Thymus (tissue), 11 donors: ENCODE results near the gene B3GNT9. TPM values are rescaled to one million over a fixed set of nuclear protein-coding genes. Genes with fewer than 3 reads are reported as not detected.

Experiments
- DNase-seq, 9 donors: peaks; one replicate each; pipeline ENCODE4 v3.0.0-alpha.2; 2013; ENCODE audit warnings: low spot score in 9 of 9, low read depth in 6 of 9, missing footprints in 1 of 9
- H3K27ac ChIP-seq, 2 donors: one replicate each; pipeline ENCODE4 v1.5.1; 2013; ENCODE audit warnings: control low read depth in 1 of 2, low read depth in 1 of 2, low read length in 1 of 2, mild to moderate bottlenecking in 1 of 2, moderate library complexity in 1 of 2
- H3K27me3 ChIP-seq, 2 donors: one replicate each; pipeline ENCODE4 v1.5.1; 2013; ENCODE audit warnings: low read length in 1 of 2; ENCODE audit not compliant: control insufficient read depth in 2 of 2, insufficient read depth in 1 of 2
- H3K36me3 ChIP-seq, 2 donors: one replicate each; pipeline ENCODE4 v1.5.1; 2013; ENCODE audit warnings: low read length in 1 of 2, mild to moderate bottlenecking in 1 of 2, moderate library complexity in 1 of 2; ENCODE audit not compliant: control insufficient read depth in 2 of 2, insufficient read depth in 2 of 2
- H3K4me1 ChIP-seq, 2 donors: one replicate each; pipeline ENCODE4 v1.5.1; 2013; ENCODE audit warnings: low read length in 2 of 2; ENCODE audit not compliant: control insufficient read depth in 2 of 2, insufficient read depth in 2 of 2
- H3K4me3 ChIP-seq, 2 donors: one replicate each; pipeline ENCODE4 v1.5.1; 2013; ENCODE audit warnings: low read length in 2 of 2, control low read depth in 1 of 2, mild to moderate bottlenecking in 1 of 2
- H3K9me3 ChIP-seq, 2 donors: one replicate each; pipeline ENCODE4 v1.5.1; 2013; ENCODE audit warnings: low read length in 1 of 2, mild to moderate bottlenecking in 1 of 2; ENCODE audit not compliant: control insufficient read depth in 2 of 2, insufficient read depth in 1 of 2
- WGBS: extraction: QIAGEN DNeasy Blood & Tissue Kit; methylation state at CpG from one replicate; pipeline ENCODE4 v1.1.7; 2013; 5-methylcytosine and 5-hydroxymethylcytosine counted together
- polyA plus RNA-seq: library from polyadenylated mRNA; stranded (reverse); fragments of 200-250 nt; gene quantifications from one replicate; pipeline ENCODE4 v1.2.3, GENCODE V29; 2013
- total RNA-seq: library from RNA; stranded (reverse); fragments of 120-200 nt; gene quantifications from one replicate; pipeline ENCODE4 v1.2.4, GENCODE V29; 2013
- donor health status: healthy.

The B3GNT9 gene
- total and polyA plus RNA-seq, 2 donors: 1.3 to 3.2 TPM

- WGBS: 86% methylated on average over 7 of the region's 7 CpGs
Measured at GRCh38 chr16:67157892-67158635, 7.3 kb upstream of the B3GNT9 start.

GRCh38 chr16:67157106-67157748, 6.4 kb upstream of the B3GNT9 start:
- DNase-seq: no peak
- Histone ChIP-seq H3K4me1 (peaks cover 17 to 46% of the 10 kb centered on the region in 2 donors), H3K27me3 (peaks cover 42 to 96% of the 10 kb centered on the region in 2 donors), H3K27ac (no peak overlapping the region), H3K36me3 (peaks cover 0 to 3% of the 10 kb centered on the region in 2 donors), H3K4me3 (no peak overlapping the region), H3K9me3 (peaks cover 0 to 11% of the 10 kb centered on the region in 2 donors)
- 91% methylated on average over 7 of the region's 7 CpGs for WGBS

More at GRCh38 chr16:67157892-67158635, 7.3 kb upstream of the B3GNT9 start:
- Histone ChIP-seq H3K4me3 (no peak overlapping the region), H3K27ac (no peak overlapping the region), H3K27me3 (peaks cover 45 to 96% of the 10 kb centered on the region in 2 donors), H3K9me3 (peaks cover 0 to 14% of the 10 kb centered on the region in 2 donors), H3K36me3 (peaks cover 0 to 3% of the 10 kb centered on the region in 2 donors), H3K4me1 (peaks cover 20 to 53% of the 10 kb centered on the region in 2 donors)
- DNase-seq: no peak

- Histone ChIP-seq H3K9me3 (peaks cover 0 to 7% of the 10 kb centered on the region in 2 donors), H3K36me3 (peaks cover 0 to 3% of the 10 kb centered on the region in 2 donors), H3K27ac (no peak overlapping the region), H3K4me1 (peaks cover 17 to 41% of the 10 kb centered on the region in 2 donors), H3K4me3 (no peak overlapping the region), H3K27me3 (peaks cover 39 to 96% of the 10 kb centered on the region in 2 donors)
- WGBS: 87% methylated on average over 15 of the region's 15 CpGs
- no peak for DNase-seq
Measured at GRCh38 chr16:67156143-67156844, 5.5 kb upstream of the B3GNT9 start.

GRCh38 chr16:67155295-67156142, 4.7 kb upstream of the B3GNT9 start:
- Histone ChIP-seq H3K9me3 (peaks cover 0 to 8% of the 10 kb centered on the region in 2 donors), H3K27ac (no peak overlapping the region), H3K36me3 (peaks cover 0 to 3% of the 10 kb centered on the region in 2 donors), H3K4me3 (peak overlapping the region in 1 of 2 donors; percentile 34), H3K4me1 (peaks cover 19 to 37% of the 10 kb centered on the region in 2 donors), H3K27me3 (peaks cover 40 to 96% of the 10 kb centered on the region in 2 donors)
- WGBS: 18% methylated on average over 74 of the region's 74 CpGs
- peak in 7 of 9 donors; percentile 41 to 89 (median 75) for DNase-seq

GRCh38 chr16:67154578-67155294, 3.9 kb upstream of the B3GNT9 start:
- Histone ChIP-seq H3K4me3 (peak overlapping the region in 1 of 2 donors; percentile 34), H3K36me3 (peaks cover 0 to 4% of the 10 kb centered on the region in 2 donors), H3K9me3 (peaks cover 3 to 11% of the 10 kb centered on the region in 2 donors), H3K27ac (no peak overlapping the region), H3K27me3 (peaks cover 48 to 97% of the 10 kb centered on the region in 2 donors), H3K4me1 (peaks cover 21 to 32% of the 10 kb centered on the region in 2 donors)
- DNase-seq: no peak
- 48% methylated on average over 61 of the region's 61 CpGs for WGBS

- DNase-seq: no peak
- Histone ChIP-seq H3K4me3 (no peak overlapping the region), H3K9me3 (peaks cover 5 to 13% of the 10 kb centered on the region in 2 donors), H3K4me1 (peaks cover 10 to 21% of the 10 kb centered on the region in 2 donors), H3K27me3 (peaks cover 50 to 79% of the 10 kb centered on the region in 2 donors), H3K36me3 (peaks cover 16 to 25% of the 10 kb centered on the region in 2 donors), H3K27ac (no peak overlapping the region)
- 83% methylated on average over 8 of the region's 8 CpGs for WGBS
Measured at GRCh38 chr16:67151431-67152097, 766 bp upstream of the B3GNT9 start.

GRCh38 chr16:67150047-67150832, 558 bp downstream of the B3GNT9 start:
- H3K36me3 ChIP-seq: peaks cover 28 to 38% of the 10 kb centered on the region in 2 donors
- WGBS: 10% methylated on average over 94 of the region's 94 CpGs

More at GRCh38 chr16:67150047-67150832, 558 bp downstream of the B3GNT9 start:
- Histone ChIP-seq H3K4me1 (peaks cover 10 to 16% of the 10 kb centered on the region in 2 donors), H3K27me3 (peaks cover 44 to 66% of the 10 kb centered on the region in 2 donors), H3K9me3 (peaks cover 5 to 13% of the 10 kb centered on the region in 2 donors), H3K4me3 (peak overlapping the region; percentile 18 to 63), H3K27ac (peak overlapping the region in 1 of 2 donors; percentile 37)
- peak in 3 of 9 donors; percentile 42 to 61 (median 59) for DNase-seq
